ENCODE measurements around the gene WDR36. TPM values are rescaled to one million over a fixed set of nuclear protein-coding genes. Genes with fewer than 3 reads are reported as not detected.

Gene WDR36
- total RNA-seq, 1 experiment from 2014 or later, result 53.2 TPM

Other genes with a start within 250 kb of the WDR36 start
- gene TSLP, start 20.6 kb upstream of the WDR36 start, total RNA-seq (2014; rRNA removed; shearing (Covaris generic)), result not detected in 2 replicates
- 28.0 and 35.4 TPM in 2 replicates for gene CAMK4, start 132.0 kb downstream of the WDR36 start, total RNA-seq (2014; rRNA removed; shearing (Covaris generic))